Left lung (tissue), 10 donors: ENCODE results near the gene ROR2. TPM values are rescaled to one million over a fixed set of nuclear protein-coding genes. Genes with fewer than 3 reads are reported as not detected.
A peak's percentile ranks its signal among the peaks of the same experiment; 100 is the strongest.

Experiments
- ATAC-seq: fragments of 200-7000 bp; cut with Tn5 transposase; one replicate; pipeline ENCODE4 v1.9.1; 2020; ENCODE audit warnings: moderate library complexity
- DNase-seq, 4 donors: peaks; one replicate each; pipeline ENCODE4 v3.0.0-alpha.2; 2013 to 2020
- H3K27ac ChIP-seq, 2 donors: fragments of 200-600 bp; sonication (generic) in 1 of 2; one replicate each; pipeline versions ENCODE4 v1.5.0 to v1.8.0; 2020 to 2021
- H3K27me3 ChIP-seq, 2 donors: fragments of 200-600 bp; sonication (generic) in 1 of 2; one replicate each; pipeline versions ENCODE4 v1.5.0 to v1.8.0; 2020 to 2021
- H3K36me3 ChIP-seq, 2 donors: fragments of 200-600 bp; sonication (generic) in 1 of 2; one replicate each; pipeline versions ENCODE4 v1.5.0 to v1.8.0; 2020 to 2021
- H3K4me1 ChIP-seq, 2 donors: fragments of 200-600 bp; one replicate each; pipeline ENCODE4 v1.8.0; 2021
- H3K4me3 ChIP-seq, 2 donors: fragments of 200-600 bp; sonication (generic) in 1 of 2; one replicate each; pipeline versions ENCODE4 v1.5.0 to v1.8.0; 2020 to 2021; ENCODE audit warnings: mild to moderate bottlenecking in 1 of 2
- H3K9me3 ChIP-seq, 2 donors: fragments of 200-600 bp; sonication (generic) in 1 of 2; one replicate each; pipeline versions ENCODE4 v1.5.0 to v1.8.0; 2020 to 2021
- intact Hi-C, 2 donors: fragments of 100-400 bp; cut with DNase I; formaldehyde crosslinking; loops; one replicate each; pipeline versions ENCODE4 v1.11.2 to v1.14.2; 2022
- polyA plus RNA-seq, 6 donors: library from polyadenylated mRNA; unstranded; fragments of 120-200 nt; gene quantifications; one replicate each; pipeline ENCODE4 v1.2.1, GENCODE V29; 2013; ENCODE audit not compliant: insufficient read length in 6 of 6
- total RNA-seq, 2 donors: library from RNA; stranded (reverse); fragmentation: NEBNext Ultra II Directional; extraction: Animal tissue kit (Norgen Biotek cat#: 25700); gene quantifications; one replicate each; pipeline ENCODE4 v1.2.1, GENCODE V29; 2021
- TF ChIP-seq, protein P1 (sequence below), 2 donors: fragments of 200-600 bp; sonication (generic) in 1 of 2; IDR thresholded peaks; one replicate each; pipeline versions ENCODE4 v1.5.0 to v1.8.0; 2021; ENCODE audit warnings: antibody characterized with exemption in 2 of 2
- donor health status: DM: no; HTN: yes; CAD: no.
- donor health status: DM: no; HTN: no; CAD: no.

ROR2 gene
- total and polyA plus RNA-seq, 8 donors = 11.5 to 36.5 (median 29.7) TPM

GRCh38 chr9:91946196-91946595 lies 3.8 kb downstream of the ROR2 start:
- Histone ChIP-seq H3K27ac (peak overlapping the region in 1 of 2 donors; percentile 56), H3K4me3 (no peak overlapping the region), H3K36me3 (no peaks in the 10 kb centered on the region), H3K4me1 (peaks cover 21% of the 10 kb centered on the region in 2 donors), H3K27me3 (peaks cover 50 to 67% of the 10 kb centered on the region in 2 donors), H3K9me3 (no peaks in the 10 kb centered on the region)
- intact Hi-C loops = no loop called here
- DNase-seq = no peak
- TF ChIP-seq, protein P1, sequence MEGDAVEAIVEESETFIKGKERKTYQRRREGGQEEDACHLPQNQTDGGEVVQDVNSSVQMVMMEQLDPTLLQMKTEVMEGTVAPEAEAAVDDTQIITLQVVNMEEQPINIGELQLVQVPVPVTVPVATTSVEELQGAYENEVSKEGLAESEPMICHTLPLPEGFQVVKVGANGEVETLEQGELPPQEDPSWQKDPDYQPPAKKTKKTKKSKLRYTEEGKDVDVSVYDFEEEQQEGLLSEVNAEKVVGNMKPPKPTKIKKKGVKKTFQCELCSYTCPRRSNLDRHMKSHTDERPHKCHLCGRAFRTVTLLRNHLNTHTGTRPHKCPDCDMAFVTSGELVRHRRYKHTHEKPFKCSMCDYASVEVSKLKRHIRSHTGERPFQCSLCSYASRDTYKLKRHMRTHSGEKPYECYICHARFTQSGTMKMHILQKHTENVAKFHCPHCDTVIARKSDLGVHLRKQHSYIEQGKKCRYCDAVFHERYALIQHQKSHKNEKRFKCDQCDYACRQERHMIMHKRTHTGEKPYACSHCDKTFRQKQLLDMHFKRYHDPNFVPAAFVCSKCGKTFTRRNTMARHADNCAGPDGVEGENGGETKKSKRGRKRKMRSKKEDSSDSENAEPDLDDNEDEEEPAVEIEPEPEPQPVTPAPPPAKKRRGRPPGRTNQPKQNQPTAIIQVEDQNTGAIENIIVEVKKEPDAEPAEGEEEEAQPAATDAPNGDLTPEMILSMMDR (IDR thresholded peaks at IDR 0.05) = no peak
- ATAC-seq = no peak

DNA sequence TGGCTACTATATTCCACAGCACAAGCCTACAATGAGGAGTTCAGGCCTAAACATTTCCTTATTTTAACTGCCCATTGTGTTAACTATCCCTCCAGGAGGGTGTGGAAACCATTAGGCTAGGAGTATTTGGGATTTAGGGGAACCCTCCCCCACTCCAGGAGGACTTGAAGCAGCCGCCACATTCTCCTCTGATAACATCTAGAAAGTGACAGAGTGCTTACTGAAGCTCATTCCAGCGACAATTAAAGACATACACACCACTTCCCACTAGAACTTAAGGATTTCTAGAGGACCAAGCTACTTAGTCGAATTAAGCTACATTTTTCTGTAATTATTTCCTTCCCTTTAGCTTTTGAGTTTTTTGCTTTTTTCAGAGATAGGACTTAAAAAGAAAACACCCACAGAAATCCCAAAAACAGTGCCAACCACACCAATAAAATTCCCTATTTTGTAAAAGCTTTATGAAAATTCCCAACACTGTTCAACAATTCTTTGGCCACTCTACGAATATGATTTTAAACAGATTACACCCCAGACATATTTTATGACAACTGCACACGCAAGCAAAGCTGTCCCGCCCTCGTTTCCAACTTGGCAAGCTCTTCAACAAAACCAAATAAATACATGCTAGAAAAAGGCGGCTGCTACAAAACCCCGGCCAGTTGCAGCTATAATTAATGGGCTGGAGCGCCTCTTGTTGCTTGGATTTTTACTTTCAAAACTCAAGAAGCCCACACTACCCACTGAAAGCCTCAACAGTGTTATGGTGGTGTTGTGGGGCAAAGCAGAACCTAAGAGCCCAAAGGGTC lies 4.5 kb downstream of the ROR2 start:
- H3K27ac ChIP-seq = peak overlapping the region in 1 of 2 donors; percentile 58
- DNase-seq (peak in 2 of 4 donors; percentile 82 to 91), ATAC-seq (peak; percentile 41)
- no peaks in the 10 kb centered on the region for H3K9me3 ChIP-seq
- intact Hi-C loops = no loop called here
- H3K27me3 ChIP-seq = peaks cover 43 to 60% of the 10 kb centered on the region in 2 donors
- peaks cover 19% of the 10 kb centered on the region in 2 donors for H3K4me1 ChIP-seq
- H3K36me3 ChIP-seq = no peaks in the 10 kb centered on the region
- no peak overlapping the region for H3K4me3 ChIP-seq
- TF ChIP-seq, protein P1 (IDR thresholded peaks at IDR 0.05) = no peak

DNA sequence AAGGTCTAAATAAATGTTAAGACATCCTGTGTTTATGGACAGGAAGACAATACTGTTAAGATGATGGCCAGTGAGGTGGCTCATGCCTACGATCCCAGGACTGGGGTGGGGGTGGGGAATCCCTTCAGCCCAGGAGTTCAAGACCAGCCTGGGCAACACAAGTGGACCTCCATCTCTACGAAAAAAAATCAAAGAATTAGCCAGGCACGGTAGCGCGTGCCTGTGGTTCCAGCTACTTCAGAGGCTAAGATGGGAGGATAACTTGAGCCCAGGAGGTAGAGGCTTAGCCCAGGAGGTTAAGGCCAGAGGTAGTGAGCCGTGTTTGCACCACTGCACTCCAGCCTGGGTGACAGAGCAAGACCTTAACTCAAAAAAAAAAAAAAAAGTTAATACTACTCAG lies 5.3 kb downstream of the ROR2 start:
- Histone ChIP-seq H3K9me3 (no peaks in the 10 kb centered on the region), H3K36me3 (no peaks in the 10 kb centered on the region), H3K4me3 (no peak overlapping the region), H3K4me1 (peaks cover 11 to 17% of the 10 kb centered on the region in 2 donors), H3K27me3 (peaks cover 35 to 52% of the 10 kb centered on the region in 2 donors), H3K27ac (no peak overlapping the region)
- intact Hi-C loops = no loop called here
- TF ChIP-seq, protein P1 (IDR thresholded peaks at IDR 0.05) = no peak
- ATAC-seq (no peak), DNase-seq (no peak)

DNA sequence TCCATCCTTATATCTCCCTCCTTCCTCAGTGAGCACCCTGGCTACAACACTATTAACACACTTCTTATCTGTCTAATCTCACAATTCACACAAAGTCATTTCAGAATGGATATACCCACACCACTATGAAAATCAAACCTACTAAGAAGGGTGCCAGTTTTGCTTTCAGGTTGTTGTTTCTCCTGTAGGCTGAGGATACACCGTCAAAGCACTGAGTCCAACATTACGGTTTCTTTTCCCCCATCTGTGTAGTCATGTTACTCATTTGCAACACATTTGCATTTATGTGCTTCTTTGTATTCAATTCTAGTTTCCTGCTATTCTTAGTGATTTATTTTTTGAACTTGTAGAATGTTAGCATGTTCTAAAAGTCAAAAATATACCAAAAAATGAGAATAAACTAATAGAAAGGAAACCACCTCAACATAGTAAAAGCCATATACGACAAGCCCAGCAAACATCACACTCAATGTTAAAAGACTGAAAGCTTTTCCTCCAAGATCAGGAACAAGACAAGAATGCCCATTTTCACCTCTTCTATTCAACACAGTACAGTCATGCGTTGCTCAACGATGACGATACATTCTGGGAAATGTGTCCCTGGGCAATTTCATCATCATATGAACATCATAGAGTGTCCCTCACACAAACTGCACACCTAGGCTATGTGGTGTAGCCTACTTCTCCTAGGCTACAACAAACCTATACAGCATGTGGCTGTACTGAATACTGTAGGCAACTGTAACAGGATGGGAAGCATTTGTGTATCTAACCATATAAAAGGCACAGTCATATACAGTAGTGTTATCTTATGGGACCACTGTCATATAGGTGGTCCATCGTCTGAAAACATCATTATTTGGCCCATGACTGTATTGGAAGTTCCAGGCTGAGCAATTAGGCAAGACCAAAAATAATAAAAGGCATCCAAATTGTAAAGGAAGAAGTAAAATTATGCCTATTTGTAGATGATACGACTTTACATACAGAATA lies 6.3 kb downstream of the ROR2 start:
- TF ChIP-seq, protein P1 (IDR thresholded peaks at IDR 0.05) = no peak
- no peak for ATAC-seq
- H3K27me3 ChIP-seq = peaks cover 26 to 43% of the 10 kb centered on the region in 2 donors
- no peak overlapping the region for H3K27ac ChIP-seq
- H3K9me3 ChIP-seq = no peaks in the 10 kb centered on the region
- no peak for DNase-seq
- H3K4me3 ChIP-seq = no peak overlapping the region
- peaks cover 2 to 15% of the 10 kb centered on the region in 2 donors for H3K4me1 ChIP-seq
- intact Hi-C loops = no loop called here
- H3K36me3 ChIP-seq = no peaks in the 10 kb centered on the region
